ENCODE measurements around the gene ANKS4B. TPM values are rescaled to one million over a fixed set of nuclear protein-coding genes. Genes with fewer than 3 reads are reported as not detected.

Gene ANKS4B
- total RNA-seq, 2 donors from 2014 or later = not detected

GRCh38 chr16:21300309-21301167, 67.0 kb downstream of the ANKS4B start:
- DNase-seq (ENCODE audit: low spot score) (peak; percentile 98), ATAC-seq (ENCODE audit: insufficient number of reproducible peaks, low FRiP score, low read depth) (peak; percentile 95)
- TF ChIP-seq, protein P1, sequence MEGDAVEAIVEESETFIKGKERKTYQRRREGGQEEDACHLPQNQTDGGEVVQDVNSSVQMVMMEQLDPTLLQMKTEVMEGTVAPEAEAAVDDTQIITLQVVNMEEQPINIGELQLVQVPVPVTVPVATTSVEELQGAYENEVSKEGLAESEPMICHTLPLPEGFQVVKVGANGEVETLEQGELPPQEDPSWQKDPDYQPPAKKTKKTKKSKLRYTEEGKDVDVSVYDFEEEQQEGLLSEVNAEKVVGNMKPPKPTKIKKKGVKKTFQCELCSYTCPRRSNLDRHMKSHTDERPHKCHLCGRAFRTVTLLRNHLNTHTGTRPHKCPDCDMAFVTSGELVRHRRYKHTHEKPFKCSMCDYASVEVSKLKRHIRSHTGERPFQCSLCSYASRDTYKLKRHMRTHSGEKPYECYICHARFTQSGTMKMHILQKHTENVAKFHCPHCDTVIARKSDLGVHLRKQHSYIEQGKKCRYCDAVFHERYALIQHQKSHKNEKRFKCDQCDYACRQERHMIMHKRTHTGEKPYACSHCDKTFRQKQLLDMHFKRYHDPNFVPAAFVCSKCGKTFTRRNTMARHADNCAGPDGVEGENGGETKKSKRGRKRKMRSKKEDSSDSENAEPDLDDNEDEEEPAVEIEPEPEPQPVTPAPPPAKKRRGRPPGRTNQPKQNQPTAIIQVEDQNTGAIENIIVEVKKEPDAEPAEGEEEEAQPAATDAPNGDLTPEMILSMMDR (IDR thresholded peaks at IDR 0.05) = peak; percentile 59
- H3K27me3 ChIP-seq (replicated peaks; ENCODE audit: insufficient read depth) = no peaks in the 10 kb centered on the region
- H3K27ac ChIP-seq = peak overlapping the region; percentile 63 to 75
- H3K9me3 ChIP-seq = no peaks in the 10 kb centered on the region
- H3K4me1 ChIP-seq (ENCODE audit: control insufficient read depth in 1 of 2, low read depth in 2 of 2) = peaks cover 0 to 10% of the 10 kb centered on the region in 2 donors
- peak overlapping the region; percentile 85 for H3K4me3 ChIP-seq
- H3K36me3 ChIP-seq = no peaks in the 10 kb centered on the region

- TF ChIP-seq, protein P1 (IDR thresholded peaks at IDR 0.05) = peak; percentile 37
- DNase-seq (ENCODE audit: low spot score) = peak; percentile 22
Observed at GRCh38 chr16:21301168-21301894, 67.8 kb downstream of the ANKS4B start.

GRCh38 chr16:21301895-21302291, 68.4 kb downstream of the ANKS4B start:
- TF ChIP-seq, protein P1 (IDR thresholded peaks at IDR 0.05) = no peak
- Histone ChIP-seq H3K27ac (no peak overlapping the region), H3K36me3 (no peaks in the 10 kb centered on the region), H3K9me3 (no peaks in the 10 kb centered on the region), H3K27me3 (replicated peaks; ENCODE audit: insufficient read depth) (no peaks in the 10 kb centered on the region), H3K4me1 (ENCODE audit: control insufficient read depth in 1 of 2, low read depth in 2 of 2) (peaks cover 0 to 10% of the 10 kb centered on the region in 2 donors), H3K4me3 (peak overlapping the region; percentile 85)
- DNase-seq (ENCODE audit: low spot score) = no peak
- ATAC-seq (ENCODE audit: insufficient number of reproducible peaks, low FRiP score, low read depth) = no peak

More at GRCh38 chr16:21301168-21301894, 67.8 kb downstream of the ANKS4B start:
- no peaks in the 10 kb centered on the region for H3K27me3 ChIP-seq (replicated peaks; ENCODE audit: insufficient read depth)
- no peaks in the 10 kb centered on the region for H3K36me3 ChIP-seq
- H3K9me3 ChIP-seq = no peaks in the 10 kb centered on the region
- peaks cover 0 to 10% of the 10 kb centered on the region in 2 donors for H3K4me1 ChIP-seq (ENCODE audit: control insufficient read depth in 1 of 2, low read depth in 2 of 2)
- peak overlapping the region; percentile 85 for H3K4me3 ChIP-seq
- no peak for ATAC-seq (ENCODE audit: insufficient number of reproducible peaks, low FRiP score, low read depth)
- peak overlapping the region; percentile 63 to 75 for H3K27ac ChIP-seq

DNA sequence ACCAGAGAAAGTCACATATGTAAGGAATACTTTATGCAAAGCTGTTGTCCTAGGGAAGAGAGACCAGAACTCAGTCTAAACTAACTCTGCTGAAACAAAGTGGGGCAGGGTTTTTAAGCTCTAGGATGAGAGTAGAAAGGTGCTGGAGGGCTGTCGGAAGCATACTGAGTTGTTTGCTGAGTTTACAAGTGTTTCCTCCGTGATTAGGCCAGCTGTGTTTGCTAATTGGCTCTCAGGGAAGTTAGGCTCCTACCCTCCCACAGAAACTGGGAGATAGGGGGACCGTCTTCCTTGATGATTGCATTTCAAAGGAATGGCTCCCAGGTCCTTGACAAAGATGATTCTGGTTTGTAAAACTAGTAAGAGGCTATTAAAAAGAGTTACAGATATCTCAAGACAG, 69.0 kb downstream of the ANKS4B start:
- Histone ChIP-seq H3K9me3 (no peaks in the 10 kb centered on the region), H3K36me3 (no peaks in the 10 kb centered on the region), H3K4me3 (peak overlapping the region; percentile 85), H3K27me3 (replicated peaks; ENCODE audit: insufficient read depth) (no peaks in the 10 kb centered on the region), H3K4me1 (ENCODE audit: control insufficient read depth in 1 of 2, low read depth in 2 of 2) (peaks cover 0 to 10% of the 10 kb centered on the region in 2 donors), H3K27ac (no peak overlapping the region)
- DNase-seq (ENCODE audit: low spot score) (no peak), ATAC-seq (ENCODE audit: insufficient number of reproducible peaks, low FRiP score, low read depth) (no peak)
- TF ChIP-seq, protein P1 (IDR thresholded peaks at IDR 0.05) = no peak

DNA sequence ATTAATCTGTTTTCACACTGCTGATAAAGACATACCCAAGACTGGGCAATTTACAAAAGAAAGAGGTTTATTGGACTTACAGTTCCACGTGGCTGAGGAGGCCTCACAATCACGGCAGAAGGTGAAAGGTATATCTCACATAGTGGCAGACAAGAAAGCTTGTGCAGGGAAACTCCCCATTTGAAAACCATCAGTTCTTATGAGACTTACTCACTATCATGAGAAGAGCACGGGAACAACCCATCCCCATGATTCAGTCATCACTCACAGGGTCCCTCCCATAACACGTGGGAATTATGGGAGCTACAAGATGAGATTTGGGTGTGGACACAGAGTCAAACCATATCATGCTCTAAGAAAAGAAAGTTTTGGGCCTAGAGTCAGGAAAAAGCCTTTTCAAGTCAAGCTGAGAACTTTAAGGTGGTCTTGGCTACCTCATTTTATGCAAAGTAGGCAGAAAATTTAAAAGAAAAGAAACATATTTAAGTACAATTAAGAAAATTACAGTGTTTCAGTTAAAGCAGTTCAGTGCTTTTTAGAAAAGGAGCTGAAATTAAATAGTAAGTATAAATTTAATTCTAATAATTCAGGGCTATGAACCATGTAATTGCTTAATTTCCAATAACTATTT, 69.5 kb downstream of the ANKS4B start:
- TF ChIP-seq, protein P1 (IDR thresholded peaks at IDR 0.05) = no peak
- no peak for ATAC-seq (ENCODE audit: insufficient number of reproducible peaks, low FRiP score, low read depth)
- no peaks in the 10 kb centered on the region for H3K36me3 ChIP-seq
- H3K4me3 ChIP-seq = no peak overlapping the region
- H3K27ac ChIP-seq = no peak overlapping the region
- no peak for DNase-seq (ENCODE audit: low spot score)
- H3K27me3 ChIP-seq (replicated peaks; ENCODE audit: insufficient read depth) = no peaks in the 10 kb centered on the region
- H3K4me1 ChIP-seq (ENCODE audit: control insufficient read depth in 1 of 2, low read depth in 2 of 2) = peaks cover 0 to 10% of the 10 kb centered on the region in 2 donors
- no peaks in the 10 kb centered on the region for H3K9me3 ChIP-seq

Data from thoracic aorta (tissue), 2 donors.